NCI-H526 (cell line): ENCODE data around the gene OTOP1.
"Not testable (repeated sequence)": the region's sequence is repeated elsewhere in the genome, so short reads cannot be mapped to it uniquely, and the experiment has no call there.

Source experiments
- DNase-seq, 2 experiments: peaks; one replicate each; lab custom pipeline; 2025; lab: John Stamatoyannopoulos, UW

OTOP1 gene

GRCh38 chr4:4227510-4228355 is 1.0 kb upstream of the OTOP1 start:
- DNase-seq, result no peak

DNA sequence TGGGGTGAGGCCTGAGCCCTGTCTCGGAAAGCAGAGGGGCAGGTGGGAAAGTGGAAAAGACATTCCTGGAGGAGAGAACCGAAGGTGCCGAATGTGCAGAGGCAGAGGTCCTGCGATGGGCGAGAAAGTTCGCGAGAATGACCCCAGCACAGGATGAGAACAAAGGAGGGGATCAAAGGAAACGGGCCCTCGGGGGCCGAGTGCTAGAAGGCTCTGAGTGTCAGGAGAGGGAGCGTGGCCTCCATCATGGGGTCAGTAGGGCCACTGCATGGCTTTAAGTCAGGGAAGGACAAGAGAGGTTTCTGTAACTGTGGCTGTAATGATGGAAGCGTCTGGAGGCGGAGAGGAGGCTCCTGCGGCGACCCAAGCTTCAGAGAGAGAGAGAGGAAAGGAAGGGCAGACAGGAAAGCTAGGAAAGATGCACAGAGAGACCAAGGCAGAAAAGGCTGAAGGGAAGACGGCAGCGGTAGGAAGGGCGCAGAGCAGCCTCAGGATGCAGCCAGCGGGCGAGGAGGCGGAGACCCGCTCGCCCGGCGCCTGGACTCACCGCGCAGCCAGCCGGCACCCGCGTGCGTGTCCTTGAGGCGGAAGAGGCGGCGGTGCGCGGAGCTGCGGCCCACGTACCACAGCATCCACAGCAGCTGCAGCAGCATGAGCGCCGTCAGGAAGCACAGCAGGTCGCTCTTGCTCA is 669 bp downstream of the OTOP1 start:
- peak in 1 of 2 experiments; percentile 16 for DNase-seq

DNA sequence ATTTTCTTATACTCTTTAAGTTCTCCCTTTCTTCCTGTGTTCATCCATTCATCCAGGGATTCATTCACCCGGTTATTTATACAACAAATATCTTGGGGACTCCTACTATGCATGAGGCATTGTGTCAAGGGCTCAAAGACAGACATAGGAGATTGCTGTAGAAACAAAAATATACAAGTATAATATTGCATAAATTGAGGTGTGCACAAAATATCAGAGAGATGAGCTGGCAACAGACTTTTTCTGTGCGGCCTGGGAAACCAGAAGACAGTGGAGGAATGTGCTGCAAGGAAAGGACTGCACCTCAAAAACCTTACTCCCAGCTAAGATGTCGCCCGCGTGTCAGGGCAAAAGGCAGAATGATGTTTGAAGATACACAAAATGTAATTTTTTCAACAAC is 9.6 kb downstream of the OTOP1 start:
- no peak for DNase-seq

DNA sequence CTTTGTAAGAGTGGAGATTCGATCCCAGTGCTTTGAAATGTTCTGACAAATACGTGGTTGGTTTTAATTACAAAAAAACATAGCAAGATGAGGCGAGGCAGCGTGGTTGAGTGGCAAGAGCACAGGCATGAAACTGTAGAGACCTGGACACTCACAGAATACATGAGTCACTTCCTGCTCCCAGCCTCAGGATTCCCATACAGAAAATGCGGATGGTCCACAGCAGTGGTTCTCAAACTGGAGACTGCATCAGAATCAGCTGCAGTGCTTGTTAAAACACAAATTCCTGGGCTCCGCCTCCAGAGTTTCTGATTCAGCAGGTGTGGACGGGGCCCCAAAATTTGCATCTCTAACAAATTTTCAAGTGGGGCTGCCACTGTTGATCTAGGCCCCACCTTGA is 10.1 kb downstream of the OTOP1 start:
- peak in 1 of 2 experiments; percentile 31 for DNase-seq

- DNase-seq, result not testable (repeated sequence)
Measured at GRCh38 chr4:4213674-4214073, 13.1 kb downstream of the OTOP1 start.

DNA sequence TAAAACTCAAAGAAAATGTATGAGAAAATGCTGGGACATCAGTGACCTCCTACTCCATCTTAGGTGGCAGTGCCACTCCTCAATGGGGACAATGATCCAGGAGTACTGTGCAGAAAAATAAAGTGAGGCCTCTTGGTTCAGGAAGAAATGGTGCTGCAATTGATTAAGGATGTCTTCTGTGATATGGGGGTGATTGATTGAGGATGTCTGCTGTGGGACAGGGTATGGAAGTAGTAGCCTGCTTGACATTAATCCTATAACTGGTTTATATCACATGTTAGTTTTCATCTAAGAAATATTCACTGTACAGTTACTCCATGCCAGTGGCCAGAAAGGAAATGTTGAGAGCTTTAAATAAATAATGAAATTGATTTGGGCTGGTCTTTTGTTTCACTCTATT is 20.5 kb downstream of the OTOP1 start:
- DNase-seq, result no peak

DNA sequence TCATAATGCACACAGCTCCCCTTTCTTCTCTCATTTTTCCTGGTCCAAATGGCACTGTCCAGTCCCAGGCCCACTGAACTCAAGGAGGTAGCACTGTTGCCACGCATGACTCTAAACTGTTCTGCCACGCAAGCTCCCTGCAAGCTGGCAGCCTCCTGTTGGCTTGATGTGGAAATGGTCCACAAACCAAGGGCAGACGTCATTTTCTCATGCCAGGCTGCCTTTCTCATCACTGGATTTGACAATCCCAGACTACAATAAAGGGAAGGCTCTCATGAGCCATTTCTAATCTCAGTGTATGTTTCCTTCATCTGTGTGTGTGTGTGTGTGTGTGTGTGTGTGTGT is 22.4 kb downstream of the OTOP1 start:
- DNase-seq, result no peak

GRCh38 chr4:4203688-4204400 is 22.9 kb downstream of the OTOP1 start:
- DNase-seq, result no peak

GRCh38 chr4:4202510-4202909 is 24.2 kb downstream of the OTOP1 start:
- no peak for DNase-seq

DNA sequence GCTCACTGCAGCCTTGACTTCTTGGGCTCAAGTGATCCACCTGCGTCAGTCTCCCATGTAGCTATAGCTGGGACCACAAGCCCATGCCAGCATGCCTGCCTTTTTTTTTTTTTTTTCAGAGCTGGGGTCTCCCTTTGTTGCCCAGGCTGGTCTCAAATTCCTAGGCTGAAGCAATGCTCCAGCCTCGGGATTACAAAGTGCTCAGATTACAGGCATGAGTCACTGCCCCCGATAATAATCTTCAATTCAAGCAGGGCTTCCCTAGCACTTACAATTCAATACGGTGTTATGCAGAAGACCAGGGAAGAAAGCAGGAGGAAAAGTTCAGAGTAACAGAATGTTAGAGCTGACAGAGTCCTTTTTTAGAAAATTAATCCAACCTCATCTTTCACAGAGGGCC is 26.1 kb downstream of the OTOP1 start:
- no peak for DNase-seq

DNA sequence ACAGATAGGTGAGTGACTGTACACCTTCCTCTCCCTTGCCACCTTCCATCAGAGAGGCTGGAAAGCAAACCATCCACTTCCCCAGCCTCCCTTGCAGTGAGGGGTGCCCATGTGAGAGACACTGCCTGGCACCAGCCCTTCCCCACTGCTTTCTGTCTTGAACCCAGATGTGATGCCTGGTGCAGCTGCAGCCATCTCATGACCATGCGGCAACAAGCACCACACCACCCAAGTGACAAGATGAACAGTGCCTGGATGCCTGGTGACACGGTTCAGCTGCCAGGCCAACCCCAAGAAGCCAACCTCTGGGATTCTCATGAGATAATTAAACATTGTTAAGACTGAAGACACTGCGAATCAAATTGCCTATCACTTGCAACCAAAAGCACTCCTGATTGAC is 31.4 kb downstream of the OTOP1 start:
- no peak for DNase-seq

DNA sequence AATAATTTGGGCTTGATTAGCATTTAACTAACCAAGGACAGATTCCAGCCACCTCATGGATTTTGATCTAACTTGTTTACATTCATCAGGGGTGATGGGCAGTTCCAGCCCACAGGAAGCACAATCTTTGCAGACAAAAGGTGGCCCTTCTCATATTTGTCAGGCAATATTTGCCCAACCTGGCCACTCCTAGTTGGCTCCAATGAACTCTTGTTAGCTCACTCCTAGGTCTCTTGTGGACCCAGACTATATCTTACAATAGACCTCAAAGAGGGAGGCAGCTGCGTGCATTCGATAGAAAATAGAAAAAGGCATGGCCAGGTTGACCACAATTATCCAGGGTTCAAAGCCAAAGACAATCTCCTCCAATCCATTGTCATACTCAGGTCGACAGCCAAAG is 38.2 kb downstream of the OTOP1 start:
- DNase-seq, result not testable (repeated sequence)

GRCh38 chr4:4185528-4185927 is 41.2 kb downstream of the OTOP1 start:
- DNase-seq, result no peak

DNA sequence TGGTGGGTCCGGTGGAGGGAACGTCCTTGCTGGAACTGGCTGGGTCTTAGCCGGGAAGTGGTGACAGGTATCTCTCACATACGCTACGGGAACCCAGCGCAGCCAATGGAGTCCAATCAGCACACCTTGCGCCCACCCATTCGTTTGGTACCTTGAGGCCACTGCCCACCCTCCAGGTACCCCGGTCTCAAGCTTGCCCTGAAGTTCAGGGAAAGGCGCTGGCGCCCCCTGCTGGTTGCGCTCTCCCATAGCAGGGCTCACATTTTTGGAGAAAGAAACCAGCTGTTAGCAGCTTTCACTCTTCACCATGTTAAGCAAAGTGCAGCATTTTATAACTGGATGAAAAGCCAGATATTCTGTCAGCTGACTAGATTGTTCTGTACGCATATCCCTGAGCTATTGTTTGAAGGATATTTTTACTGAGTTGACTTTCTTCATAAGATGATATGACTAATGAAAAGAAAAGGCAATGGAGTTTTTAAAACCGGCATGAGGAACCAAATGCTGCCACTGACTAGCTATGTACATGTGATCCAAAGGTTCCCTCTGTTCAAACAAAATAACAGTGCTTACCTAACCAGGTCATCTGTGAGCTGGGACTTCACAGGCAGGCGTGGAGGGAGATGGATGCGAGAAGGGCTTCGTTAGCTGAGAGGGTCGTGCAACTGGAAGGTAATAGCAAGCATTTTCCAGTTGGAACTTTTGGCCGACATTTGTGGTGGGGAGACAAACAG is 43.7 kb downstream of the OTOP1 start:
- peak; percentile 20 to 73 for DNase-seq

DNA sequence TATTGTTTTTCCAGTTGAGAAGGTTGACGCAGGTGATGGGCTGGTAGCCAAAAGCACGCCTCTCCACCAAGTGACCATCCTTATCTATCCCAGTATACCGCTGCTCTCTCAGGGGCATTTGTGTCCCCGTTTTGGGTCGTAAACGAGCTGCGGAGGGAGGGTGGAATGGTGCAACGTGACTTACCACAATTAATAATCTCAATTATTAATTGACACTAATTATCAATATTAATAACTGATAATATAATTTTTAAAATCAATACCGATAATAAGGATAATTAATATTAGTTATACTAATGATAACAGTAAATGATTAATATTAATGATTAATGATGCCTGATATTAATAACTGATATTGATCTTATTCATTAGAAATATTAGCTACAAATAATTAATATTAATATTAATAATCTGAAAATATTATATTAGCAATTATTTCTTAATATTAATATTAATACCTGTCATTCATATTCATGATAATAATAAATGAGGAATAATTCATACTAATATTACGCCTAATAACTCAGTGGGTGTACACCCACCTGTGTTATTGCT is 56.1 kb downstream of the OTOP1 start:
- no peak for DNase-seq

DNA sequence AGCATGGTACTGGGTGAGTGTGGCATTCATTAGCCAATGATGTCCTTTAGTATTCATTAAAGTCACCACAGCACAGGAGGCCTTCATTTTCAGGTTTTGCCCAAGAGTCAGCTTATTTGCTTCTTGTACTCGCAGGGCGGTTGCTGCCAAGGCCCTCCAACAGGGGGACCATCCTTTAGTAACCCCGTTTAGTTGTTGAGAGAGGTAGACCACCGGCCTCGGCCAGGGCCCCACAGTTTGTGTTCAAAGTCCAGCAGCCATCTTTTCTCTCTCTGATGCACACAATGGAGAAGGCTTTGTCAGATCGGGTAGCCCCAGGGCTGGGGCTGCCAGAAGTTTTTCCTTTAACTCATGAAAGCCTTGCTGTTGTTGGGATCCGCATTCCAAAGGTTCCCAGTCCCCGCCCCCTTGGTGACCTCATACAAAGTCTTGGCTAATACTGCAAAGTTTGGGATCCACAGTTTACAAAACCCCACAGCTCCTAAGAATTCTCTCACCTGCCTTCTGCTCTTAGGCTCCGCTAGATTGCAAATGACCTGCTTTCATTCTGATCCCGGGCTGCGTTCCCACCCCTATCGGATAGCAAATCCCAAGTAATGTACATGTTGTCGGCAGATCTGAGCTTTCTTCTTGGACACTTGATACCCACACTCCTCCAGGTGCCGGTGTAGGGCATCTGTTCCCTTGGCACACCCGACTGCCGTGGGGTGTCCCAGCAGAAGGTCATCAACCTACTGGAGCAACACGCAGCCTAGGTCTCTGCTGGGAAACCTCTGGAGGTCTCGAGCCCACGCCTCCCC is 58.5 kb downstream of the OTOP1 start:
- DNase-seq, result not testable (repeated sequence)

- DNase-seq, result peak; percentile 29 to 72
Measured at GRCh38 chr4:4166986-4167385, 59.7 kb downstream of the OTOP1 start.

DNA sequence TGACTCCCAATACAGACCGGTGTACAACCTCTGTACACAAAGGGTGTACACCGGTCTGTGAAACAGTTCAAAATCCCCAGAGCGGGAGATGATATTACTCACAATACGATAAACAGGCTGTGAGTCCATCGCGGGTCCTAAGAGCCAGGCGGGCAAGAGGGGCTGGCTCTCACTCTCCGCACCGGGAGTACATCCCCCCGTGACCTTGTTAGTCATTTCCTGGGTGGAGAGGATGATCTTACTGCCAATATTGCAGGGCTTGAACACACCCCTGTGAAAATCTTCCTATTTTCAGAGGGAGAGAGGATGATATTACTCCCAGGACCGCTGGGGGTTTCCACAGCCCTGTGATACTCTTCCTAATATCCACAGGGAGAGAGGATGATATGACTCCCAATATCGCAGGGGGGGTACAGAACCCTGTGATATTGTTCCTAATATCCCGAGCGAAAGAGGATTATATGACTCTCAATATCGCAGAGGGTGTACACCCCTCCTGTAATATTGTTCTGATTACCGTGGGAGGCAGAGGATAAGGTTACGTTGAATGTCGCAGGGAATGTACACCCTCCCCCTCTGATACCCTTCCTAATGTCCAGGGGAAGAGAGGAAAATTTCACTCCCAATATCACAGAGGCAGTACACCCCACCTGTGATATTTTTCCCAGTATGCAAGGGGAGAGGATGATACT is 60.9 kb downstream of the OTOP1 start:
- DNase-seq, result peak; percentile 29 to 59

DNA sequence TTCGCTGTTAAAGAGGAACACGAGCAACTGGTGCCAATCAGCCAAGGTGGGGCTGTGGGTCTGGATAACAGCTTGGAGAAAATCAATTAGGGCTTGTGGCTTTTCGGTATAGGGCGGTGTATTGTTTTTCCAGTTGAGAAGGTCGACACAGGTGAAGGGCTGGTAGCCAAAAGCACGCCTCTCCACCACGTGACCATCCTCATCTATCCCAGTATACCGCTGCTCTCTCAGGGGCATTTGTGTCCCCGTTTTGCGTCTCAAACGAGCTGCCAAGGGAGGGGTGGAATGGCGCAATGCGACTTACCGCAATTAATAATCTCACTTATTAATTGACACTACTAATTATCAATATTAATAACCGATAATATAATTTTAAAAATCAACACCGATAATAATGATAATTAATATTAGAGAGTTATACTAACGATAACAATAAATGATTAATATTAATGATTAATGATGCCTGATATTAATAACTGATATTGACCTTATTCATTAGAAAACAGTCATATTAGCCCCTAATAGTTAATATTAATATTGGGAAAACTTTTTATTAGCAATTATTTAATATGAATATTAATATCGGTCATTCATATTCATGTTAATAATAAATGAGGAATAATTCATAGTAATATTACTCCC is 62.1 kb downstream of the OTOP1 start:
- not testable (repeated sequence) for DNase-seq

DNA sequence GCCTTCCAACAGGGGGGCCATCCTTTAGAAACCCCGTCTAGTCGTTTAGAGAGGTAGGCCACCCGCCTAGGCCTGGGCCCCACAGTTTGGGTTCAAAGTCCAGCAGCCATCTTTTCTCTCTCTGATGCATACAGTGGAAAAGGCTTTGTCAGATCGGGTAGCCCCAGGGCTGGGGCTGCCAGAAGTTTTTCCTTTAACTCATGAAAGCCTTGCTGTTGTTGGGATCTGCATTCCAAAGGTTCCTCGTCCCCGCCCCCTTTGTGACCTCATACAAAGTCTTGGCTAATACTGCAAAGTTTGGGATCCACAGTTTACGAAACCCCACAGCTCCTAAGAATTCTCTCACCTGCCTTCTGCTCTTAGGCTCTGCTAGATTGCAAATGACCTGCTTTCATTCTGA is 64.5 kb downstream of the OTOP1 start:
- DNase-seq, result not testable (repeated sequence)
